H1 (cell line): Measurements from ENCODE around the gene OR4D6. TPM values are rescaled to one million over a fixed set of nuclear protein-coding genes. Genes with fewer than 3 reads are reported as not detected.

Experiments used
- CTCF ChIA-PET: fragments of 300-600 bp; sonication (Branson Sonifier 250); formaldehyde crosslinking; loops from one replicate; lab custom pipeline; 2021; ENCODE audit not compliant: partially characterized antibody; lab: Charles Lee
- POLR2A ChIA-PET: fragments of 300-600 bp; sonication (Branson Sonifier 250); formaldehyde crosslinking; loops from one replicate; lab custom pipeline; 2021; ENCODE audit warnings: inconsistent platforms; ENCODE audit not compliant: partially characterized antibody; lab: Charles Lee
- DNase-seq, 2 experiments: peaks; one replicate each; pipeline versions ENCODE4 v3.0.0 to v3.0.0-alpha.2; 2010 to 2022; ENCODE audit warnings: low spot score in 2 of 2, low read depth in 1 of 2, mixed read lengths in 1 of 2
- FAIRE-seq: peaks from 2 replicates; lab custom pipeline; 2011; peaks lifted over from hg19 to GRCh38; lab: Jason Lieb, UNC
- H2AFZ ChIP-seq: 2 replicates; pipeline ENCODE4 v1.8.1; 2012; ENCODE audit warnings: low read length, inconsistent platforms
- H2AK5ac ChIP-seq: 2 replicates; pipeline ENCODE4 v1.6.1; 2013; ENCODE audit warnings: low read depth, low read length
- H2BK120ac ChIP-seq: replicated peaks from 2 replicates; pipeline ENCODE3; 2013; ENCODE audit warnings: low read depth, low read length, inconsistent platforms
- H2BK12ac ChIP-seq: 2 replicates; pipeline ENCODE4 v1.6.1; 2013; ENCODE audit warnings: low read depth, low read length
- H2BK15ac ChIP-seq: 2 replicates; pipeline ENCODE4 v1.6.1; 2013; ENCODE audit warnings: low read length
- H2BK20ac ChIP-seq: 2 replicates; pipeline ENCODE4 v1.6.1; 2013; ENCODE audit warnings: low read length
- H2BK5ac ChIP-seq: 2 replicates; pipeline ENCODE4 v1.6.1; 2013; ENCODE audit warnings: low read depth, low read length
- H3K14ac ChIP-seq: 2 replicates; pipeline ENCODE4 v1.6.1; 2013; ENCODE audit warnings: inconsistent platforms; ENCODE audit not compliant: insufficient read length
- H3K18ac ChIP-seq: 2 replicates; pipeline ENCODE4 v1.6.1; 2013; ENCODE audit warnings: low read length; ENCODE audit errors: extremely low read depth
- H3K23ac ChIP-seq: 2 replicates; pipeline ENCODE4 v1.6.1; 2013; ENCODE audit warnings: inconsistent platforms; ENCODE audit not compliant: insufficient read length
- H3K23me2 ChIP-seq: 2 replicates; pipeline ENCODE4 v1.6.1; 2013; ENCODE audit warnings: low read depth, low read length
- H3K27ac ChIP-seq: 2 replicates; pipeline ENCODE4 v1.6.1; 2011; ENCODE audit warnings: low read depth, low read length, inconsistent platforms
- H3K27me3 ChIP-seq, 4 experiments: replicated peaks in 1 of 4; 1 replicate in 1 of 4; 2 replicates in 3 of 4; pipeline versions ENCODE4 v1.6.1 to v1.8.1; 2011 to 2013; ENCODE audit warnings: low read length in 3 of 4, mild to moderate bottlenecking in 3 of 4, inconsistent platforms in 2 of 4, mixed read lengths in 2 of 4, moderate library complexity in 1 of 4; ENCODE audit not compliant: control insufficient read depth in 3 of 4, insufficient read depth in 3 of 4; ENCODE audit errors: extremely low read depth in 1 of 4
- H3K36me3 ChIP-seq, 4 experiments: 2 replicates each; pipeline versions ENCODE4 v1.6.1 to v1.8.1; 2011 to 2013; ENCODE audit warnings: mild to moderate bottlenecking in 4 of 4, low read length in 3 of 4, moderate library complexity in 2 of 4, control low read depth in 1 of 4, inconsistent platforms in 1 of 4; ENCODE audit not compliant: insufficient read depth in 4 of 4, control insufficient read depth in 2 of 4
- H3K4ac ChIP-seq: replicated peaks from 2 replicates; pipeline ENCODE3; 2013; ENCODE audit warnings: low read length, low read depth, mixed read lengths, inconsistent platforms; ENCODE audit not compliant: insufficient read length
- H3K4me1 ChIP-seq, 4 experiments: replicated peaks in 1 of 4; 1 replicate in 1 of 4; 2 replicates in 3 of 4; pipeline versions ENCODE4 v1.6.1 to v1.8.1; 2011 to 2013; ENCODE audit warnings: low read length in 3 of 4, inconsistent platforms in 2 of 4, mixed read lengths in 1 of 4; ENCODE audit not compliant: insufficient read depth in 4 of 4, control insufficient read depth in 3 of 4
- H3K4me2 ChIP-seq, 2 experiments: 2 replicates each; pipeline versions ENCODE4 v1.6.1 to v1.8.1; 2011 to 2013; ENCODE audit warnings: low read depth in 2 of 2, low read length in 2 of 2, control low read depth in 1 of 2, inconsistent platforms in 1 of 2, mild to moderate bottlenecking in 1 of 2; ENCODE audit not compliant: insufficient read depth in 1 of 2
- H3K4me3 ChIP-seq, 4 experiments: fragments of 200-600, 300-600 bp in 1 of 4; sonication (generic), shearing (Covaris generic), sonication (Bioruptor Twin) in 1 of 4; 2 replicates each; pipeline versions ENCODE4 v1.5.1 to v1.8.1; 2011 to 2016; ENCODE audit warnings: low read length in 4 of 4, low read depth in 3 of 4, control low read depth in 2 of 4, inconsistent platforms in 2 of 4, mild to moderate bottlenecking in 2 of 4, mixed read lengths in 1 of 4, moderate library complexity in 1 of 4; ENCODE audit not compliant: insufficient read depth in 2 of 4; ENCODE audit errors: extremely low read depth in 1 of 4
- H3K56ac ChIP-seq: replicated peaks from 2 replicates; pipeline ENCODE3; 2013; ENCODE audit warnings: low read depth, mild to moderate bottlenecking, mixed read lengths, low read length, inconsistent platforms; ENCODE audit not compliant: insufficient read length
- H3K79me1 ChIP-seq: 2 replicates; pipeline ENCODE4 v1.6.1; 2013; ENCODE audit warnings: low read depth, low read length, control low read depth
- H3K79me2 ChIP-seq, 2 experiments: 2 replicates each; pipeline versions ENCODE4 v1.6.1 to v1.8.1; 2012 to 2013; ENCODE audit warnings: low read length in 2 of 2, mild to moderate bottlenecking in 2 of 2, inconsistent platforms in 1 of 2; ENCODE audit not compliant: insufficient read depth in 2 of 2, control insufficient read depth in 1 of 2
- H3K9ac ChIP-seq, 4 experiments: replicated peaks in 1 of 4; 1 replicate in 1 of 4; 2 replicates in 3 of 4; pipeline versions ENCODE4 v1.6.1 to v1.8.1; 2011 to 2013; ENCODE audit warnings: low read depth in 3 of 4, low read length in 3 of 4, control low read depth in 2 of 4, mild to moderate bottlenecking in 2 of 4, moderate library complexity in 2 of 4, inconsistent platforms in 1 of 4; ENCODE audit errors: extremely low read depth in 1 of 4
- H3K9me3 ChIP-seq, 2 experiments: 2 replicates each; pipeline versions ENCODE4 v1.6.1 to v1.8.1; 2012 to 2013; ENCODE audit warnings: mild to moderate bottlenecking in 2 of 2, moderate library complexity in 2 of 2, control low read depth in 1 of 2, inconsistent platforms in 1 of 2, low read depth in 1 of 2, low read length in 1 of 2, mixed read lengths in 1 of 2; ENCODE audit not compliant: insufficient read depth in 2 of 2
- H4K20me1 ChIP-seq, 2 experiments: replicated peaks in 1 of 2; 2 replicates each; pipeline versions ENCODE3 to v1.8.1; 2011 to 2013; ENCODE audit warnings: inconsistent platforms in 2 of 2, low read length in 2 of 2, mild to moderate bottlenecking in 1 of 2; ENCODE audit not compliant: insufficient read depth in 2 of 2, control insufficient read depth in 1 of 2
- H4K5ac ChIP-seq: 2 replicates; pipeline ENCODE4 v1.6.1; 2013; ENCODE audit warnings: low read length, low read depth, mixed read lengths, inconsistent platforms; ENCODE audit not compliant: insufficient read length
- H4K8ac ChIP-seq: 2 replicates; pipeline ENCODE4 v1.8.0; 2013; ENCODE audit warnings: mild to moderate bottlenecking, moderate library complexity, low read length, inconsistent platforms; ENCODE audit not compliant: insufficient read depth; ENCODE audit errors: extremely low read depth
- H4K91ac ChIP-seq: replicated peaks from 2 replicates; pipeline ENCODE3; 2013; ENCODE audit warnings: low read length, mixed read lengths, inconsistent platforms; ENCODE audit not compliant: insufficient read length
- CHD1 ChIP-seq: IDR thresholded peaks from 2 replicates; pipeline ENCODE4 v1.6.1; 2012; ENCODE audit warnings: low read depth, low read length, improper control_type of control experiment
- EZH2 ChIP-seq: fragments of 200-600 bp; sonication (generic); IDR thresholded peaks from 2 replicates; pipeline ENCODE4 v1.7.1; 2012; ENCODE audit warnings: low read depth, mild to moderate bottlenecking, moderate library complexity, low read length, inconsistent platforms; ENCODE audit not compliant: severe bottlenecking
- GTF2F1 ChIP-seq: IDR thresholded peaks from 2 replicates; pipeline ENCODE4 v1.6.1; 2012; ENCODE audit warnings: low read depth, low read length, improper control_type of control experiment, borderline replicate concordance
- HDAC6 ChIP-seq: IDR thresholded peaks from one replicate; pipeline ENCODE4 v1.7.1; 2012; ENCODE audit warnings: low read depth, mild to moderate bottlenecking, inconsistent platforms, low read length, moderate library complexity
- NRF1 ChIP-seq: IDR thresholded peaks from 2 replicates; pipeline ENCODE4 v1.6.1; 2011; ENCODE audit warnings: mild to moderate bottlenecking, low read depth, low read length, improper control_type of control experiment
- SUZ12 ChIP-seq: fragments of 200-600 bp; sonication (generic); IDR thresholded peaks from 2 replicates; pipeline ENCODE4 v1.6.1; 2012; ENCODE audit warnings: mild to moderate bottlenecking, inconsistent platforms, low read length, moderate library complexity, mixed read lengths
- YY1 ChIP-seq: IDR thresholded peaks from 2 replicates; pipeline ENCODE4 v1.6.1; 2011; ENCODE audit warnings: low read depth, mild to moderate bottlenecking, low read length
- WGBS, 2 experiments: shearing (Covaris generic) in 1 of 2; methylation state at CpG; one replicate each; pipeline versions ENCODE4 v1.1.6 to v1.1.7; 2013 to 2015; ENCODE audit warnings: low lambda C conversion rate in 2 of 2, mixed read lengths in 2 of 2, inconsistent platforms in 1 of 2, low coverage in 1 of 2, missing lambda C conversion rate in 1 of 2; ENCODE audit not compliant: insufficient replicate concordance in 2 of 2, insufficient coverage in 1 of 2, insufficient read length in 1 of 2; ENCODE audit errors: extremely low coverage in 1 of 2, missing lambda C conversion rate in 1 of 2; 5-methylcytosine and 5-hydroxymethylcytosine counted together
- polyA plus RNA-seq, 7 experiments: library from polyadenylated mRNA; depleted of rRNA in 3 of 7; stranded (reverse) in 5 of 7; unstranded in 2 of 7; fragments of >200 nt in 5 of 7; fragments of 200-250 nt in 2 of 7; gene quantifications; 1 replicate in 5 of 7; 2 replicates in 1 of 7; 4 replicates in 1 of 7; pipeline versions ENCODE4 v1.2.1 to v1.2.3, GENCODE V29; 2011 to 2013; ENCODE audit warnings: missing spikeins in 2 of 7, mixed read lengths in 2 of 7
- total RNA-seq: library from RNA; stranded (reverse); fragmentation: NEBNext Ultra II Directional; extraction: Animal tissue kit (Norgen Biotek cat#: 25700); gene quantifications from 2 replicates; pipeline ENCODE4 v1.2.1, GENCODE V29; 2021

Gene OR4D6
- total and polyA plus RNA-seq, 2 of the 8 experiments (the other 6 are each of a cell fraction or from before 2014, with no cell fraction given): not detected

DNA sequence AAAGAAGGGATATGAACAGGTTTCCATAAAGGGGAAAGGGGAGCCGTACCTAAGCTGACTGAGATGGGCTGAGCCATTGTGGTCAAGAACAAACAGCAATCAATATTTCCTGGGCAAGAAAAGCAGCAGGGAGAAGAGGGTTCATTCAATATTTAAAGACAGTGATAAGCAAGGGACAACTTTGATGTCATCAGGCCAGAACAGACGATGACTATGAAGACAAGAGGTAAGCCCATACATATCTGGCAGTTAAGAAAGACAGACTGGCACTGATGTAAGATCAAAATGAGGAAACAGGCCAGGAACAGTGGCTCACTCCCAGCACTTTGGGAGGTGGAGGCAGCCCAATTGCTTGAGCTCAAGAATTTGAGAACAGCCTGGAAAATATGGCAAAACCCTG is 32.9 kb upstream of the OR4D6 start:
- Histone ChIP-seq H3K4ac (no peak overlapping the region), H2BK120ac (no peak overlapping the region), H4K5ac (no peak overlapping the region), H2AK5ac (no peak overlapping the region), H3K23me2 (no peaks in the 10 kb centered on the region), H3K9ac (no peak overlapping the region), H3K79me2 (no peaks in the 10 kb centered on the region), H3K4me2 (no peak overlapping the region), H2BK12ac (no peak overlapping the region), H4K91ac (no peak overlapping the region), H3K4me1 (peaks cover 3 to 7% (median 4%) of the 10 kb centered on the region in 4 experiments; a peak in 6 of 7 replicates), H2BK5ac (no peak overlapping the region), H3K27ac (no peak overlapping the region)
- CTCF ChIA-PET: interaction anchor here (1.4 to 1.7 kb wide), 2 partner anchors 12 to 151 kb away, joined by 3 to 5 read pairs; partner anchors contain the start of gene OR5A1
- no peak for FAIRE-seq
- TF ChIP-seq SUZ12 (no peak), EZH2 (no peak), NRF1 (no peak), YY1 (no peak), HDAC6 (no peak), CHD1 (no peak), GTF2F1 (no peak)
- TF ChIP-seq, all 59 proteins: peak for 0
- DNase-seq: no peak
- no peaks in the 10 kb centered on the region for H3K36me3 ChIP-seq
- H3K79me1 ChIP-seq: no peaks in the 10 kb centered on the region
- 80% methylated on average over 2 of the region's 2 CpGs; no CpG with 5 or more reads in 1 of the 2 experiments for WGBS, 2 experiments
- H3K4me3 ChIP-seq: no peak overlapping the region
- H3K9me3 ChIP-seq: no peaks in the 10 kb centered on the region
- H4K8ac ChIP-seq: no peak overlapping the region
- no peak overlapping the region for H3K14ac ChIP-seq
- H3K18ac ChIP-seq: no peak overlapping the region
- no peak overlapping the region for H2BK15ac ChIP-seq
- H3K27me3 ChIP-seq: no peaks in the 10 kb centered on the region
- H2AFZ ChIP-seq: no peak overlapping the region
- H4K20me1 ChIP-seq: no peaks in the 10 kb centered on the region
- no peak overlapping the region for H2BK20ac ChIP-seq
- H3K56ac ChIP-seq: no peak overlapping the region
- H3K23ac ChIP-seq: no peak overlapping the region
- POLR2A ChIA-PET: no interaction called here
